H1 (cell line): ENCODE measurements around the gene PSMB3.
A peak's percentile ranks its signal among the peaks of the same experiment; 100 is the strongest.

ENCODE experiments used
- CTCF ChIP-seq, 3 experiments: IDR thresholded peaks; 1 replicate in 2 of 3; 2 replicates in 1 of 3; pipeline versions ENCODE4 v1.5.1 to v1.6.1; 2011; ENCODE audit warnings: low read length in 3 of 3, mild to moderate bottlenecking in 3 of 3, inconsistent platforms in 2 of 3, low read depth in 1 of 3, moderate library complexity in 1 of 3; ENCODE audit not compliant: insufficient read depth in 1 of 3; ENCODE audit errors: control extremely low read depth in 1 of 3
- EP300 ChIP-seq, 2 experiments: IDR thresholded peaks; 1 replicate in 1 of 2; 2 replicates in 1 of 2; pipeline ENCODE4 v1.6.1; 2011 to 2012; ENCODE audit warnings: low read depth in 2 of 2, low read length in 2 of 2, mild to moderate bottlenecking in 2 of 2, borderline replicate concordance in 1 of 2, inconsistent platforms in 1 of 2, moderate library complexity in 1 of 2
- EZH2 ChIP-seq: fragments of 200-600 bp; sonication (generic); IDR thresholded peaks from 2 replicates; pipeline ENCODE4 v1.7.1; 2012; ENCODE audit warnings: low read depth, mild to moderate bottlenecking, moderate library complexity, low read length, inconsistent platforms; ENCODE audit not compliant: severe bottlenecking
- GABPA ChIP-seq: IDR thresholded peaks from 2 replicates; pipeline ENCODE4 v1.6.1; 2011; ENCODE audit warnings: mild to moderate bottlenecking, low read length, moderate library complexity, borderline replicate concordance; ENCODE audit not compliant: insufficient read depth
- HDAC6 ChIP-seq: IDR thresholded peaks from one replicate; pipeline ENCODE4 v1.7.1; 2012; ENCODE audit warnings: low read depth, mild to moderate bottlenecking, inconsistent platforms, low read length, moderate library complexity
- MAX ChIP-seq: IDR thresholded peaks from 2 replicates; pipeline ENCODE4 v1.6.1; 2012; ENCODE audit warnings: inconsistent platforms
- POLR2A ChIP-seq, 2 experiments: IDR thresholded peaks; 1 replicate in 1 of 2; 2 replicates in 1 of 2; pipeline ENCODE4 v1.6.1; 2011; ENCODE audit warnings: low read depth in 2 of 2, low read length in 2 of 2, mild to moderate bottlenecking in 2 of 2; ENCODE audit errors: control extremely low read depth in 1 of 2
- POLR2AphosphoS5 ChIP-seq: IDR thresholded peaks from 2 replicates; pipeline ENCODE4 v1.6.1; 2011; ENCODE audit warnings: low read depth, low read length
- RAD21 ChIP-seq, 2 experiments: IDR thresholded peaks in 1 of 2; conservative IDR thresholded peaks in 1 of 2; 2 replicates each; pipeline ENCODE4 v1.6.1; 2011; ENCODE audit warnings: low read depth in 2 of 2, low read length in 2 of 2, improper control_type of control experiment in 1 of 2, inconsistent platforms in 1 of 2, mild to moderate bottlenecking in 1 of 2, moderate library complexity in 1 of 2

- TF ChIP-seq EP300 (IDR thresholded peaks at IDR 0.05; ENCODE audit: borderline replicate concordance in 1 of 2, low read depth in 2 of 2, low read length in 2 of 2) (no peak), EZH2 (no peak), CTCF (IDR thresholded peaks at IDR 0.05; ENCODE audit: control extremely low read depth in 1 of 3, insufficient read depth in 1 of 3, low read depth in 1 of 3, low read length in 3 of 3) (peak in 2 of 3 experiments; percentile 27 to 32; a peak in 3 of 4 replicates), HDAC6 (no peak), POLR2AphosphoS5 (no peak), RAD21 (IDR thresholded peaks at IDR 0.05 in 1 of 2, conservative IDR thresholded peaks at IDR 0.05 in 1 of 2; ENCODE audit: low read depth in 2 of 2, low read length in 2 of 2) (0 out of 4 replicates have a peak, but pooled peaks of 1 of the 2 experiments have one; percentile 4), MAX (no peak), GABPA (no peak), POLR2A (IDR thresholded peaks at IDR 0.05; ENCODE audit: control extremely low read depth in 1 of 2, low read depth in 2 of 2, low read length in 2 of 2) (no peak)
These were observed 30.7 kb downstream of the PSMB3 start for GRCh38 chr17:38783227-38783626.
